IMR-90 (cell line): Measurements from ENCODE around the gene ABL2. TPM values are rescaled to one million over a fixed set of nuclear protein-coding genes. Genes with fewer than 3 reads are reported as not detected.
A peak's percentile ranks its signal among the peaks of the same experiment; 100 is the strongest.

Experiments
- ATAC-seq: fragments of 200-7000 bp; cut with Tn5 transposase; 2 replicates; pipeline ENCODE4 v1.9.1; 2020; ENCODE audit warnings: low read depth, mild to moderate bottlenecking, moderate library complexity
- BruUV-seq: library from RNA; stranded (reverse); fragments of 400-500 nt; replicated peaks from 2 replicates; lab custom pipeline; 2021; lab: Mats Ljungman, UMichigan
- CTCF ChIA-PET: fragments of 300-600 bp; formaldehyde crosslinking; extraction: SDS; loops from one replicate; lab custom pipeline; 2021; ENCODE audit warnings: antibody characterized with exemption; lab: Yijun Ruan, JAX
- POLR2A ChIA-PET: fragments of 300-600 bp; sonication (Branson Sonifier 250); formaldehyde crosslinking; loops from one replicate; lab custom pipeline; 2022; ENCODE audit warnings: antibody characterized with exemption; ENCODE audit not compliant: unreplicated experiment; lab: Charles Lee
- DNase-seq: peaks from one replicate; pipeline ENCODE4 v3.0.0; 2013
- H2AFZ ChIP-seq: replicated peaks from 2 replicates; pipeline ENCODE3; 2013; ENCODE audit warnings: low read length, mild to moderate bottlenecking; ENCODE audit not compliant: poor library complexity
- H2AK5ac ChIP-seq: 2 replicates; pipeline ENCODE4 v1.6.1; 2013; ENCODE audit warnings: low read depth, low read length, inconsistent platforms
- H2AK9ac ChIP-seq: replicated peaks from 2 replicates; pipeline ENCODE3; 2013; ENCODE audit warnings: mild to moderate bottlenecking, low read depth, low read length, moderate library complexity; ENCODE audit not compliant: poor library complexity
- H2BK120ac ChIP-seq: 2 replicates; pipeline ENCODE4 v1.6.1; 2013; ENCODE audit warnings: low read depth, low read length, inconsistent platforms
- H2BK15ac ChIP-seq: 3 replicates; pipeline ENCODE4 v1.6.1; 2013; ENCODE audit warnings: low read depth, low read length, inconsistent platforms
- H2BK20ac ChIP-seq: 2 replicates; pipeline ENCODE4 v1.6.1; 2013; ENCODE audit warnings: low read depth, mild to moderate bottlenecking, inconsistent platforms, low read length, moderate library complexity
- H2BK5ac ChIP-seq: 2 replicates; pipeline ENCODE4 v1.6.1; 2013; ENCODE audit warnings: mild to moderate bottlenecking, low read depth, low read length, inconsistent platforms; ENCODE audit not compliant: poor library complexity, severe bottlenecking
- H3K14ac ChIP-seq: replicated peaks from 2 replicates; pipeline ENCODE4 v1.6.1; 2013; ENCODE audit warnings: low read depth, low read length, inconsistent platforms
- H3K18ac ChIP-seq: 2 replicates; pipeline ENCODE4 v1.6.1; 2013; ENCODE audit warnings: low read depth, low read length, control low read depth
- H3K23ac ChIP-seq: 2 replicates; pipeline ENCODE4 v1.6.1; 2013; ENCODE audit warnings: low read depth, low read length, inconsistent platforms
- H3K27ac ChIP-seq: 2 replicates; pipeline ENCODE4 v1.5.1; 2013; ENCODE audit warnings: mild to moderate bottlenecking, control low read depth, low read length; ENCODE audit not compliant: insufficient read depth
- H3K27me3 ChIP-seq: 2 replicates; pipeline ENCODE4 v1.6.1; 2013; ENCODE audit warnings: low read length; ENCODE audit not compliant: control insufficient read depth, insufficient read depth
- H3K36me3 ChIP-seq: 2 replicates; pipeline ENCODE4 v1.6.1; 2013; ENCODE audit warnings: low read length, mixed read lengths; ENCODE audit not compliant: control insufficient read depth, insufficient read depth
- H3K4ac ChIP-seq: 2 replicates; pipeline ENCODE4 v1.6.1; 2013; ENCODE audit warnings: low read depth, low read length, inconsistent platforms
- H3K4me1 ChIP-seq: 2 replicates; pipeline ENCODE4 v1.6.1; 2013; ENCODE audit warnings: low read length, mixed read lengths; ENCODE audit not compliant: control insufficient read depth, insufficient read depth
- H3K4me2 ChIP-seq: 2 replicates; pipeline ENCODE4 v1.6.1; 2013; ENCODE audit warnings: low read depth, mild to moderate bottlenecking, control low read depth, low read length, moderate library complexity
- H3K4me3 ChIP-seq: 2 replicates; pipeline ENCODE4 v1.5.1; 2013; ENCODE audit warnings: low read depth, mild to moderate bottlenecking, control low read depth, low read length, moderate library complexity; ENCODE audit not compliant: insufficient read depth
- H3K56ac ChIP-seq: 2 replicates; pipeline ENCODE4 v1.6.1; 2013; ENCODE audit warnings: low read length, inconsistent platforms; ENCODE audit not compliant: insufficient read depth; ENCODE audit errors: extremely low read depth
- H3K79me1 ChIP-seq, 2 experiments: 2 replicates each; pipeline ENCODE4 v1.6.1; 2013; ENCODE audit warnings: low read length in 2 of 2, inconsistent platforms in 1 of 2, low read depth in 1 of 2
- H3K9ac ChIP-seq: 2 replicates; pipeline ENCODE4 v1.6.1; 2013; ENCODE audit warnings: low read depth, low read length, control low read depth
- H3K9me1 ChIP-seq: 2 replicates; pipeline ENCODE4 v1.6.1; 2013; ENCODE audit warnings: low read length, inconsistent platforms; ENCODE audit not compliant: insufficient read depth
- H3K9me3 ChIP-seq: 2 replicates; pipeline ENCODE4 v1.6.1; 2013; ENCODE audit warnings: low read length; ENCODE audit not compliant: control insufficient read depth, insufficient read depth
- H4K20me1 ChIP-seq: 2 replicates; pipeline ENCODE4 v1.6.1; 2013; ENCODE audit warnings: low read length, inconsistent platforms; ENCODE audit not compliant: insufficient read depth
- H4K5ac ChIP-seq: 2 replicates; pipeline ENCODE4 v1.6.1; 2013; ENCODE audit warnings: mild to moderate bottlenecking, low read depth, low read length, control low read depth
- H4K8ac ChIP-seq, 2 experiments: 2 replicates each; pipeline ENCODE4 v1.6.1; 2013; ENCODE audit warnings: low read depth in 2 of 2, low read length in 2 of 2, control low read depth in 1 of 2, inconsistent platforms in 1 of 2
- H4K91ac ChIP-seq: 2 replicates; pipeline ENCODE4 v1.6.1; 2013; ENCODE audit warnings: low read depth, low read length, inconsistent platforms; ENCODE audit not compliant: insufficient read depth
- CTCF ChIP-seq: conservative IDR thresholded peaks from 2 replicates; pipeline ENCODE4 v1.5.1; 2012; ENCODE audit warnings: mild to moderate bottlenecking, low read depth, low read length, improper control_type of control experiment
- WGBS, 2 experiments: methylation state at CpG; one replicate each; pipeline versions ENCODE4 v1.1.5 to v1.1.7; 2013; ENCODE audit warnings: missing lambda C conversion rate in 2 of 2; ENCODE audit not compliant: insufficient read length in 1 of 2; ENCODE audit errors: extremely low coverage in 2 of 2; 5-methylcytosine and 5-hydroxymethylcytosine counted together
- dilution Hi-C: fragments of 300-500 bp; cut with HindIII; formaldehyde crosslinking; loops from one replicate; pipeline ENCODE4 v1.14.3; 2018; ENCODE audit warnings: low sequenced_read_pairs; ENCODE audit not compliant: unreplicated experiment
- in situ Hi-C: fragments of 300-500 bp; cut with MboI; formaldehyde crosslinking; loops from 3 replicates; pipeline ENCODE4 v1.14.3; 2019; ENCODE audit warnings: low sequenced_read_pairs, inconsistent platforms, mixed read lengths
- intact Hi-C: fragments of 100-400 bp; cut with micrococcal nuclease; formaldehyde crosslinking; loops from 2 replicates; pipeline ENCODE4 v1.10.0; 2022
- polyA plus RNA-seq, 3 experiments: library from polyadenylated mRNA; depleted of rRNA; stranded (reverse); fragments of >200 nt; gene quantifications; 2 replicates each; pipeline ENCODE4 v1.2.3, GENCODE V29; 2012; ENCODE audit warnings: low replicate concordance in 1 of 3
- total RNA-seq: library from RNA; depleted of rRNA; stranded (reverse); fragments of >200 nt; gene quantifications from 2 replicates; pipeline ENCODE4 v1.2.3, GENCODE V29; 2012

Gene ABL2
- total and polyA plus RNA-seq, 2 of the 4 experiments (the other 2 are of a cell fraction) = 9.7 to 110 TPM

- H3K4me2 ChIP-seq = no peak overlapping the region
- no peak overlapping the region for H2AK9ac ChIP-seq
- peaks cover 2% of the 10 kb centered on the region; the same call in 1 of the 2 replicates for H3K36me3 ChIP-seq
- intact Hi-C loops (no loop called here), dilution Hi-C loops (no loop called here), in situ Hi-C loops (no loop called here)
- H3K27me3 ChIP-seq = no peaks in the 10 kb centered on the region
- H3K56ac ChIP-seq = no peak overlapping the region
- no peak overlapping the region for H3K9ac ChIP-seq
- H4K8ac ChIP-seq = peak overlapping the region in 1 of 2 experiments; percentile 49; a peak in 1 of 4 replicates
- no TSS peak for BruUV-seq
- H2BK15ac ChIP-seq = peak overlapping the region; percentile 61; the same call in 1 of the 3 replicates
- no peak for TF ChIP-seq CTCF
- H3K79me1 ChIP-seq = peaks cover 7 to 26% of the 10 kb centered on the region in 2 experiments
- POLR2A ChIA-PET = no interaction called here
- H2AFZ ChIP-seq = no peak overlapping the region
- no peaks in the 10 kb centered on the region for H4K20me1 ChIP-seq
- peak overlapping the region; percentile 63; the same call in 1 of the 2 replicates for H4K5ac ChIP-seq
- peak overlapping the region; percentile 56 for H3K14ac ChIP-seq
- no peak overlapping the region for H3K4me3 ChIP-seq
- 0 out of 2 replicates have a peak overlapping the region, but pooled peaks have one; percentile 43 for H3K23ac ChIP-seq
- CTCF ChIA-PET = no interaction called here
- H3K9me1 ChIP-seq = no peaks in the 10 kb centered on the region
- peak overlapping the region; percentile 66; the same call in 1 of the 2 replicates for H2BK120ac ChIP-seq
- peaks cover 3% of the 10 kb centered on the region; the same call in 1 of the 2 replicates for H3K4me1 ChIP-seq
- H3K27ac ChIP-seq = no peak overlapping the region
- ATAC-seq (no peak), DNase-seq (no peak)
- H3K18ac ChIP-seq = peak overlapping the region; percentile 71; the same call in 1 of the 2 replicates
- H2BK20ac ChIP-seq = peak overlapping the region; percentile 86
- H4K91ac ChIP-seq = peak overlapping the region; percentile 29; the same call in 1 of the 2 replicates
- peak overlapping the region; percentile 51; the same call in 1 of the 2 replicates for H3K4ac ChIP-seq
- peak overlapping the region; percentile 79 for H2AK5ac ChIP-seq
- WGBS, 2 experiments = no CpG with 5 or more reads among the region's 5 CpGs
- peak overlapping the region; percentile 62 for H2BK5ac ChIP-seq
- H3K9me3 ChIP-seq = no peaks in the 10 kb centered on the region; the same call in 1 of the 2 replicates
These were observed 83.0 kb downstream of the ABL2 start for GRCh38 chr1:179146476-179146875.
